Activated T-cell treated with anti-CD3 and anti-CD28 coated beads, Interleukin-2, amount 50 U/mL, for 24 hours (primary cell): ENCODE results near the gene ARHGAP23.
A peak's percentile ranks its signal among the peaks of the same experiment; 100 is the strongest.
"Not testable (repeated sequence)": the region's sequence is repeated elsewhere in the genome, so short reads cannot be mapped to it uniquely, and the experiment has no call there.

Source experiments
- DNase-seq: peaks from one replicate; pipeline ENCODE4 v3.0.0-alpha.2; 2020
- H3K27ac Mint-ChIP-seq: 2 replicates; pipeline ENCODE4 v1.8.0; 2020; ENCODE audit warnings: mild to moderate bottlenecking, mixed read lengths
- H3K27me3 Mint-ChIP-seq: 2 replicates; pipeline ENCODE4 v1.8.0; 2020; ENCODE audit warnings: mixed read lengths
- H3K36me3 Mint-ChIP-seq: 2 replicates; pipeline ENCODE4 v1.8.0; 2020; ENCODE audit warnings: low read depth, mixed read lengths
- H3K4me1 Mint-ChIP-seq: 2 replicates; pipeline ENCODE4 v1.8.0; 2020; ENCODE audit warnings: low read depth, mixed read lengths
- H3K4me3 Mint-ChIP-seq: 2 replicates; pipeline ENCODE4 v1.8.0; 2020; ENCODE audit warnings: mild to moderate bottlenecking, moderate library complexity, mixed read lengths
- H3K9me3 Mint-ChIP-seq: 2 replicates; pipeline ENCODE4 v1.8.0; 2020; ENCODE audit warnings: mixed read lengths

Gene ARHGAP23

DNA sequence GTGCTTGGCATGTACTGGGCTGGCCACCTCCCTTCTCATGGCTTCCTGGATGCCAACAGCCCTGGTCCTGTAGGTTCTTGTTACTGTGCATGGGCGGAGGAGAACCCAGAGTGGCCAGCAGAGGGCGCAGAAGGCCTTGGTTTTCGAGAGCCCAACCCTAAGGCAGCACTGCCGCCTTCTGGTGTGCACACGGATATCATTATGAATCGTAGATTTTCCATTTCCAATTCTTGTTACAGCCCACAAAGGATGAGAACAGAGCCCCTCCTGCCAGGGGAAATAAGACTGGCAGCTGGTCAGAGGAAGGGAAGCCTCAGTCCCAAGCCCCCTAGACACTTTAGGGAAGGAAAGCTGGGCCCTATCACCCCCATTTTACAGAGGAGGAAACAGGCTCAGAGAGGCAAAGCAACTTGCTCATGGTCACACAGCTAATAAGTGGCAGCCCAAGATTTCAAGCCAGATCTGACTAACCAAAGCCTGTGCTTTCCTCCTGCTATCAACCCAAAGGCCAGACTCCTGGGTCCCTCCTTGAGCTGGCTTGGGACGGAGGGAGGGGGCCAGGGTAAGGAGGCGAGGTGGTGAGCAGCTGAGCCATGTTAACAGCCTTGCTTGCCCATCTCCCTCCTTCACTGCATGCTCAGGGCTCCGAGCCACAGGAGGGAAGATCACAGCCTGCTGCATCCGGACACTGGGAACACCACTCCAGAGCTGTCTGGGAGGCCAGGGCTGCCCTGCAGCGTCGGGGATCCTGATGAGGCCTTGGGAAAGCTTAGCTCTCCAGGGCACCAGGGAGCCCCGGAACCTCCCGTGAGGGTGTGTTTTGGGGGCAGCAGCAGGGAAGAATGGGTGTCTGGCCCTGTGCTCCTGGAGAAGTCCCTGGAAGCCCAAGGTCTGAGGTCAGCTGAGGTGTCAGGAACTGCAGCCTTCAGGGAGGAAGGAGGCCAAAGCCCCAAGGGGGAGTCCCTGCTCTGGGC is 64.1 kb downstream of the ARHGAP23 start:
- not testable (repeated sequence) for H3K9me3 Mint-ChIP-seq, H3K27ac Mint-ChIP-seq, H3K4me3 Mint-ChIP-seq, H3K4me1 Mint-ChIP-seq, H3K27me3 Mint-ChIP-seq, H3K36me3 Mint-ChIP-seq
- peak; percentile 94 for DNase-seq

GRCh38 chr17:38494152-38494551 is 65.9 kb downstream of the ARHGAP23 start:
- not testable (repeated sequence) for H3K9me3 Mint-ChIP-seq, H3K36me3 Mint-ChIP-seq, H3K4me3 Mint-ChIP-seq, H3K27me3 Mint-ChIP-seq, H3K27ac Mint-ChIP-seq, DNase-seq, H3K4me1 Mint-ChIP-seq

GRCh38 chr17:38497656-38498055 is 69.4 kb downstream of the ARHGAP23 start:
- H3K4me3 Mint-ChIP-seq, H3K27ac Mint-ChIP-seq, H3K27me3 Mint-ChIP-seq, DNase-seq, H3K4me1 Mint-ChIP-seq, H3K9me3 Mint-ChIP-seq, H3K36me3 Mint-ChIP-seq: not testable (repeated sequence)

DNA sequence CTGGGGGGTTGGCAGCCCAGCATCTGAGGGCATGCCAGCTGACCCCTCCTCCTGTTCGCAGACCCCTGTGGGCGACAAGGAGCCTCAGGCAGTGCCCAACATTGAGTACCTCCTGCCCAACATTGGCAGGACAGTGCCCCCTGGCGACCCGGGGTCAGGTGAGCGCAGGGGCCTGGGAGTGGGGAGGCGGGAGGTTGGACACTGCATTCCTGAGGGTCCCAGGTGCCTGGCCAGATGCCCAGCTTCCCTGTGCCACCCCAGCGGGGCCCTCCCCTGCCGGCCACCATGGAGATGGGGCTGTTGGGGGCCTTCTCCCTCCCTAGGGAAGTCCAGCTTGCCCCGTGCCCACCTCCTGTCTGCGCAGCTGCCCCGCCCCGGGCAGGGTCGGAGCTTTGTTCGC is 70.1 kb downstream of the ARHGAP23 start:
- no peak for DNase-seq
- Mint-ChIP-seq H3K4me1 (no peaks in the 10 kb centered on the region), H3K4me3 (no peak overlapping the region), H3K27me3 (peaks cover 3% of the 10 kb centered on the region), H3K9me3 (no peaks in the 10 kb centered on the region), H3K36me3 (no peaks in the 10 kb centered on the region), H3K27ac (no peak overlapping the region)

DNA sequence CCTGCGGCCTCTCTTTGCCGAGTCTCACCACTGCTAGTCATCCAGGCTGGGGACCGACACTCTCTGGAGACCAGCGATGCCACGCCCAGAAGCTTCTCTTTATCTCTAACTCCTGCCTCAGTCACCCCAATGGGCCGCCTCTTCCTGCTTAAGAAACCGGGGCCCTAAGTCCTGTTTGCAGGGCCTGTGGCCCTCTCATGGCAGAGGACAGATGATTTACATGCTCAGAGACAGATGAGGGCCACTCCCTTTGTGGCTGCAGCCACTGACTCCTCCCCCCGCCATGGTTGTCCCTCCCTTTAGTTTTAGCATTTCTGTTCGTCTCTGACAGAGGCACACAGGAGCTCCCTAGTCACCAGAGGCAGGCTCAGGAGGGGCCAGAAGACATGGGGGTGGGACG is 71.0 kb downstream of the ARHGAP23 start:
- DNase-seq, H3K36me3 Mint-ChIP-seq, H3K9me3 Mint-ChIP-seq, H3K27ac Mint-ChIP-seq, H3K4me3 Mint-ChIP-seq, H3K27me3 Mint-ChIP-seq, H3K4me1 Mint-ChIP-seq: not testable (repeated sequence)

DNA sequence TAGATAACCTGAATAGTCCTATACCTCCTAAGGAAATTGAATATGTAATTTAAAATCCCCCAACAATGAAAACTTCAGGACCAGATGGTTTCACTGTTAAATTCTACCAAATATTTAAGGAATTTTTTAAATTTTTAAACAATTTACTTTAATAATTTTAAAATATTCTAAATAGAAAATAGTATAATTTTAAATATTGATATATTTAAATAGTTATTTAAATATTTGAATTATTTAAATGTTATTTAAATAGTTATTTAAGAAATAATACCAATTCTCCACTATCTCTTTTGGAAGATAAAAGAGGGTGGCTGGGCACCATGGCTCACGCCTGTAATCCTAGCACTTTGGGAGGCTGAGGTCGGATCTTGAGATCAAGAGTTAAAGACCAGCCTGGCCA is 73.5 kb downstream of the ARHGAP23 start:
- not testable (repeated sequence) for H3K36me3 Mint-ChIP-seq, DNase-seq, H3K27ac Mint-ChIP-seq, H3K27me3 Mint-ChIP-seq, H3K4me3 Mint-ChIP-seq, H3K4me1 Mint-ChIP-seq, H3K9me3 Mint-ChIP-seq

- not testable (repeated sequence) for H3K4me1 Mint-ChIP-seq, H3K4me3 Mint-ChIP-seq, DNase-seq, H3K27ac Mint-ChIP-seq, H3K36me3 Mint-ChIP-seq, H3K9me3 Mint-ChIP-seq
- H3K27me3 Mint-ChIP-seq = peaks cover 16% of the 10 kb centered on the region
Measured at GRCh38 chr17:38503286-38503913, 75.1 kb downstream of the ARHGAP23 start.

DNA sequence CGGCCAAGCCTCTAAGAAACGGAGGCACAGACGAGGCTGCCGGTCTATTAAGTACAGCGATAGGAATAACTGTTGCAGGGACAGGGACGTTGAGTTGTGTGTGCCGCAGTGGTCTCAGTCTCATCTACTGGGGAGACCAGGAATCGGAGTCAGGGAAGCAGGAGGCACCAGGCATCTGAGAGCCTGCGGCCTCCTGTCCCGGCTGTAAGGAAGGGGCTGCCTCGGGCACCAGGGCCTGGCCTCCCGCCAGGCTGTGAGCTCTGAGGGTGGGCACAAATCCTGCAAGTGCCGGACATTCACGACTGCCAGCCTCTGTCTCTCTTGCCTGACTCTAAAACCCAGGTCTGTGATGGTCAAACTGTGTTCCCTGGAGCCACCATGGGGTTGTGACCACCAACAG is 76.0 kb downstream of the ARHGAP23 start:
- H3K27ac Mint-ChIP-seq = no peak overlapping the region
- no peaks in the 10 kb centered on the region for H3K36me3 Mint-ChIP-seq
- H3K4me1 Mint-ChIP-seq = no peaks in the 10 kb centered on the region
- DNase-seq = no peak
- H3K9me3 Mint-ChIP-seq = no peaks in the 10 kb centered on the region
- peaks cover 24% of the 10 kb centered on the region for H3K27me3 Mint-ChIP-seq
- H3K4me3 Mint-ChIP-seq = no peak overlapping the region

GRCh38 chr17:38507436-38507835 is 79.2 kb downstream of the ARHGAP23 start:
- H3K36me3 Mint-ChIP-seq = no peaks in the 10 kb centered on the region
- no peaks in the 10 kb centered on the region for H3K9me3 Mint-ChIP-seq
- no peak for DNase-seq
- peaks cover 46% of the 10 kb centered on the region for H3K27me3 Mint-ChIP-seq
- H3K27ac Mint-ChIP-seq = no peak overlapping the region
- peaks cover 9% of the 10 kb centered on the region for H3K4me1 Mint-ChIP-seq
- H3K4me3 Mint-ChIP-seq = no peak overlapping the region

DNA sequence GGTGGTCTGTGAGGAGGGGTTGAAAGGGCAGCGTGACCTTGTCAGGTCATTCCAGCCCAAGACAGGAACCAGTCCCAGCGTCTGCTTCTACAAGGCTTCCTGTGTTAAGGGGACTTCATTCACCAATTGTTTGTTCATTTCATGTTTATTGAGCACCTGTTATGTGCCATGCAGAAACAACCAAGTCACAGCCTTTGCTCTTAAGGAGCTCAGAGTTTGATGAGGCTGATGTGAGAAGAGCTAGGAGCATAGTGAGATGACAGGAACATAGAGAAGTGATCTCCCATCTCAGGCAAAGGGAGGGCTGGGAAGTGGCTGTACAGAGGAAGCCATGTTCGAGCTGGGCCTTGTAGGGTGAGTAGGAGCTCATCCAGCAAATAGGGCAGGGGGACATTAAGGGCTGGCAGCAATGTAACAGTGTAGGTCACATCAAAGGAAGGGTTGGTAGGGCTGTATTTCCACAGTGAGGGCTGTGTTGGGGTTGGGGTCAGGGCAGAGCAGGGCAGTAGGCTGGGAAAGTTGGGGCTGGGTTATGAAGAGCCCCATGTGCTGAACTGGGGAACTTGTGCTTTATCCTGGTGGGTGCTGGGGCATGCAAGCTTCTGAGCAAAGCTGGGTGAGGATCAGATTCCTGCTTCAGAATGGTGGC is 79.8 kb downstream of the ARHGAP23 start:
- H3K9me3 Mint-ChIP-seq = no peaks in the 10 kb centered on the region
- no peak for DNase-seq
- H3K27me3 Mint-ChIP-seq = peaks cover 46% of the 10 kb centered on the region
- no peak overlapping the region for H3K4me3 Mint-ChIP-seq
- peaks cover 9% of the 10 kb centered on the region for H3K4me1 Mint-ChIP-seq
- no peak overlapping the region for H3K27ac Mint-ChIP-seq
- H3K36me3 Mint-ChIP-seq = no peaks in the 10 kb centered on the region

DNA sequence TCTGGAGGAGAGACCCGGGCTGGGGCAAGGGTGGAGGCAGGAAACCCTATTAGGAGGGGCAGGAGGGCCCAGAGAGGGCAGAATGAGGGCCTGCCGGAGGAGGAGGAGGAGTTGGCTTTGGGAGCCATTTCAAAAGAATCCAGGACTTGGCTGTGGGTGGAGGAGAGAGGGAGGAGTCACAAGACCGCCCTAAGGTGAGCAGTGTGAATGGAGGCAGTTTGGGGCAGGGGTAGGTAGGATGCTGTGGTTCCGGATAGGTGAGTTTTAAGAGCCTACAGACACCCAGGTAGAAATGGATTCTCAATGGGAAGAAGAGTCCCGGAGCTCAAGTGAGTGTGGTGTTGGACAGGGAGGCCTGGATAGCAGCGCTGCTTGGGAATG is 80.3 kb downstream of the ARHGAP23 start:
- no peak for DNase-seq
- no peak overlapping the region for H3K4me3 Mint-ChIP-seq
- no peaks in the 10 kb centered on the region for H3K9me3 Mint-ChIP-seq
- no peaks in the 10 kb centered on the region for H3K36me3 Mint-ChIP-seq
- peaks cover 9% of the 10 kb centered on the region for H3K4me1 Mint-ChIP-seq
- H3K27ac Mint-ChIP-seq = no peak overlapping the region
- H3K27me3 Mint-ChIP-seq = peaks cover 50% of the 10 kb centered on the region

DNA sequence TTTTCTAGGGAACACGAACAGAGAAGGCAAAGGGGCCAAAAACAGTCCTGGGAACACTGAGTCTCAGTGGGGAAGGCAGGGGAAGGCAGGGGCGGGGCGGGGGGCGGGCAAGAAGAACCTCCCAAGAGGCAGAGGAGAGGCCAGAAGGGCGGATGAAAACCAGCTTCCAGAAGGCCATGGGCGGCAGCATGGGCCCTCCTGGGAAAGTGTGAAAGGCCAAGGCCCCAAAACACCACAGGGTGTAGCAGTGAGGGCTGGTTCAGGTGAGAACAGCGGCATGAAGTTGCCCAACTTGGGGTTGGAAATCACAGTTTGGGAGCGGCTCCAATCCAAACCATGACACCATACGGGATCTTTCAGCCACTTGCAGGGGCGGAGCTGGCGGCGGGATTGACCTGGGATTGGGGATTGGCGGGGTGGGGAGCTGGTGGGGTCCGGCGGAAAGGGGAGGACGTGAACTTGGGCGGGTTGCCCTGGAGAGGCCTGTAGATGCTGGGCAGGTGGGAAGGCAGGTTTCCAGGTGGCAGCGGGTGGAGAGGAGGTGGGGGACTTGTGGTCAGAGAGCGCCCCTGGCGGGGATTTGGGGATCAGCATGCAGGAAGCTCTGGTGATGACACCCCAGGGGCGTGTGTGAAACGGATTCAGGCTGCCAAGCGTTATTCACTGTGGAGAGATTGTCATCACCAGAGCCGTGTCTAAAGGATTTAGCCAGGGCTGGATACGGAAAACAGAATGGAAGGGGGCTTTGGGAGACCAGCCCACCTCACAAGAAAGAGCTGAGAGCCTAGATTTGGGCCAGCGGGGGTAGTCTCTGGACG is 80.9 kb downstream of the ARHGAP23 start:
- Mint-ChIP-seq H3K4me1 (peaks cover 9% of the 10 kb centered on the region), H3K4me3 (peak overlapping the region; percentile 66), H3K36me3 (no peaks in the 10 kb centered on the region), H3K9me3 (no peaks in the 10 kb centered on the region), H3K27me3 (peaks cover 51% of the 10 kb centered on the region), H3K27ac (no peak overlapping the region)
- peak; percentile 81 for DNase-seq

DNA sequence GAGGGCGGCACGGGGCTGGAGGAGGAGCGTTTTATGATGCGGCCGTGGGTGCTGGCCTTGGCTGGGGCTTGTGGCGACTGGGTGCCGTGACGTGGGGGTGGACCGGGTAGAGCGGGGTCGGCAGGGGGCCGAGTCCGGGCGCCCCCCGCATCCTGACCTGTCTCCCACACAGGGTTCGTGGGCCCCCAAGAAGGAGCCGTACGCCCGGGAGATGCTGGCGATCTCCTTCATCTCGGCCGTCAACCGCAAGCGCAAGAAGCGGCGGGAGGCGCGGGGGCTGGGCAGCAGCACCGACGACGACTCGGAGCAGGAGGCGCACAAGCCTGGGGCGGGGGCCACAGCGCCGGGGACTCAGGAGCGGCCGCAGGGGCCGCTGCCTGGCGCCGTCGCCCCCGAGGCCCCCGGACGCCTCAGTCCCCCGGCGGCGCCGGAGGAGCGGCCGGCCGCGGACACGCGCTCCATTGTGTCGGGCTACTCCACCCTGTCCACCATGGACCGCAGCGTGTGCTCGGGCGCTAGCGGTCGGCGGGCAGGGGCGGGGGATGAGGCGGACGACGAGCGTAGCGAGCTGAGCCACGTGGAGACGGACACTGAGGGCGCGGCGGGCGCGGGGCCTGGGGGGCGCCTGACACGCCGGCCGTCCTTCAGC is 81.6 kb downstream of the ARHGAP23 start:
- no peak for DNase-seq
- no peak overlapping the region for H3K27ac Mint-ChIP-seq
- no peaks in the 10 kb centered on the region for H3K36me3 Mint-ChIP-seq
- H3K4me1 Mint-ChIP-seq = peaks cover 9% of the 10 kb centered on the region
- peaks cover 51% of the 10 kb centered on the region for H3K27me3 Mint-ChIP-seq
- no peaks in the 10 kb centered on the region for H3K9me3 Mint-ChIP-seq
- H3K4me3 Mint-ChIP-seq = peak overlapping the region; percentile 66
